Activated CD4-positive, alpha-beta T cell treated with anti-CD3 and anti-CD28 coated beads, Interleukin-2, Interleukin-6, amounts not matched to agents 100 ng/mL and 50 ng/mL, durations not matched to agents 16 hours and 8 hours (primary cell): Measurements from ENCODE around the gene NLGN2.

Source experiments
- DNase-seq: peaks from one replicate; pipeline ENCODE4 v3.0.0-alpha.2; 2020

NLGN2 gene

DNA sequence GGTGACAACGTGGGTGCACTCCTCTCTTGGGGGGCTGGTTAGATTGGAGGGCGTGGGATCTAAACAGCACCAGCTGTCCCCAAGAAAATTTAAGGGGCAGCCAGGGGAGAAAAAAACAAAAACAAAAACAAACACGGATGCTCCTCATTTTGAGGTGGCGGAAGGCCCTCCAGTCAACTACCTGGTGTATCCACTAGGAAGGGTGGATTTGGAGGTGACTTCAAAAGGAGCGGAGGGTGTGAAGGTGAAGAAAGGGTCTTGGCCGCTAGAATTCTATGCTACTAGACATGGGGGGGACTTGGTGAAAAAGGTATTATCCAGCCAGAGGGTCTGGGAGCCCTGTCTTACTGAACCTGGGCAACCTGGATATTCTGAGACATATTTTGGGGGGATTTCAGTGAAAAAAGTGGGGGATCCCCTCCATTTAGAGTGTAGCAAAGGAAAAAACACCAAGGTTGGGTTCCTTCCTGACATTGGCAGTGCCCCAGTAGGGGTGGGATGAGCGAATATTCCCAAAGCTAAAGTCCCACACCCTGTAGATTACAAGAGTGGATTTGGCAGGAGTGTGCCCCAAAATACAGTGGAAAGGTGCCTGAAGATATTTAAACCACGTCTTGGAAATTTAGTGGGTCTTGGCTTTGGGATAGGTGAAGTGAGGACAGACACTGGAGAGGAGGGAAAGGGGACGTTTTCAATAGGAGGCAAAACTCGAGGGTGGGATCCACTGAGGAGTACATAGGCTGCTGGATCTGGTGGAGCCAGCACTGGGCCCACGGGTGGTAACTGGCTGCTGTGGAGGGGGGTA, 31.2 kb downstream of the NLGN2 start:
- DNase-seq, result no peak

- no peak for DNase-seq
Observed at GRCh38 chr17:7439462-7440112, 31.9 kb downstream of the NLGN2 start, which contains the start of gene FGF11. TSS of gene FGF11 (plus strand) at chr17:7439512. CDS start at chr17:7439621, 109 bp downstream.

DNA sequence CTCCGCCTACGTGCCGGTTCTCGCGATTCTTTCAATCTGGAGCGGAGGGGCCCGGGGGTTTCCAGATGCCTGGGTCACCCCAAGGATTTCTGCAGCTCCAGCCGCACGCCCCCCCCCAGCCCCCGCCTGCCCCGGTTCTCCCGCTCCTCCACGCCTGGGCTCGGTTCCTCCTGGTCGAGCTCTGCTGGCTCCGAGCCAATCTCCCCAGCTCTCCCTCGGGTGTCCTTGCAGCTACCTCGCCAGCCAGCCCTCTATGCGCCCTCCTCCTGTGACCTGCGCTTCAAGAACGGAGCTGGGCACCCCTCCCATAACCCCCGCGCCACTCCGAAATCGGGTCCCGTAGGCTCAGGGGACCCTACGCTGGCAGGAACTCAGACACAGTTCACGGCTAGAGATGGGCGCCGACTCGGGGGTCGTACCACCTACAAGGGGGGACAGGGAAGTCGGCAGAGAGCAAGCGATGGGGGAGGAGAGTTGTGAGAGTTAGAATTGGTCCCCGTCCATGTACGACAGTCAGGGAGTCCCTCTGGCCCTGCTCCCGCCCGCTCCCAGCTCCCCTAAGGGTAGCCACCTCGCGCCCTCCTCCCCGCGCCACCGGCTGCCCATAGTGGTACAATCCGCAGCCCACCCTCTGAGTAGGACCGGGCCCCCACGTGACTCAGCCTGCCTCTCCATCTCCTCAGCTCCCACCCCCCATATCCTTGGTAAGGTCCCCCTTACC, 32.6 kb downstream of the NLGN2 start:
- peak; percentile 27 for DNase-seq

GRCh38 chr17:7440834-7441195, 33.2 kb downstream of the NLGN2 start:
- DNase-seq, result no peak

DNA sequence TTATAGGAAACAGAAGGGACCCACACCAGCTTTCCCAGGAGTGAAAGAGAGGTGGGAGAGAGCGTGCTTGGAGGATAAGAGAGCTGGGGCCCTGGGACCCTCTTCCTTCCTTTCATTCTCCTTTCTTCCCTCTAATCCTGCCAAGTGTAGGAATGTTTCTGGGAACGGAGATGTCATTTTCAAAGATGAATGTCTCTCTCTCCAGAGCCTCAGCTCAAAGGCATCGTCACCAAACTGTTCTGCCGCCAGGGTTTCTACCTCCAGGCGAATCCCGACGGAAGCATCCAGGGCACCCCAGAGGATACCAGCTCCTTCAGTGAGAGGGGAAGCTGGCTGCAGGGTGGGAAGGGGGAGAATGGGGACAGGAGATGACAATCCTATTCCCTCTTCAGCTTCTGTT, 33.6 kb downstream of the NLGN2 start:
- no peak for DNase-seq

GRCh38 chr17:7442142-7442541, 34.5 kb downstream of the NLGN2 start:
- no peak for DNase-seq

GRCh38 chr17:7443499-7444485, 36.1 kb downstream of the NLGN2 start:
- DNase-seq, result no peak

- no peak for DNase-seq
Observed at GRCh38 chr17:7444682-7445618, 37.3 kb downstream of the NLGN2 start, which contains the start of gene CHRNB1. TSS of gene CHRNB1 (plus strand) at chr17:7445061. CDS start at chr17:7445128, 67 bp downstream.

- no peak for DNase-seq
Observed at GRCh38 chr17:7445619-7445968, 37.9 kb downstream of the NLGN2 start.

- no peak for DNase-seq
Observed at GRCh38 chr17:7448461-7448860, 40.8 kb downstream of the NLGN2 start.

DNA sequence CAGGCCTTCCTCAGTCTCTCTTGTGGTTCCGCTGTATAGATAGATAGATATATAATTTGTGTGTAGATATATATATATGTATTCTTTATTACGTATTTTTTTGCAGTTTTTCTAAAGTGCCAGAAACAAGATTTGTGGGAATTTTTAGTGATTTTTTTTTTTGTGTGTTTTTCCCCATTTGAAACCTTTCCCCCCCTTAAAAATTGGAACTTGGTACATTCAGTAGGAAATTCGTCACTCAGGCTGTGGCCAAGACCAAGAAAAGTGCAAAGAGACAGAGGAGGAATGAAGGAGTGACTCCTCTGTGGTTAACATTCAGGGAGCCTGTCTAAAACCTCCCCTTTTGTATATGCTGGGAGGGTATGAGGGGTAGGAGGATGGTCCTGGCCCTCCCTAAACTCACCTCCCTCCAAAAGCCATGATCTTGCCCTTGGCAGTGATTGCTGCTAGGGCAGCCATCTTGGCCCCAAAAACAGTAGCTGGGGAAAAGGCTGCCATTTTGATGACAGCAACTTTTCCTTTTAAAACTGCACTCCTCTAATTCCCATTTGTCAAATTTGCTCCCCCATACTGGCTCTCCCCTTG, 52.4 kb downstream of the NLGN2 start:
- DNase-seq, result no peak

GRCh38 chr17:7460850-7461660, 53.4 kb downstream of the NLGN2 start:
- DNase-seq, result no peak

- no peak for DNase-seq
Observed at GRCh38 chr17:7462474-7463371, 55.1 kb downstream of the NLGN2 start.

DNA sequence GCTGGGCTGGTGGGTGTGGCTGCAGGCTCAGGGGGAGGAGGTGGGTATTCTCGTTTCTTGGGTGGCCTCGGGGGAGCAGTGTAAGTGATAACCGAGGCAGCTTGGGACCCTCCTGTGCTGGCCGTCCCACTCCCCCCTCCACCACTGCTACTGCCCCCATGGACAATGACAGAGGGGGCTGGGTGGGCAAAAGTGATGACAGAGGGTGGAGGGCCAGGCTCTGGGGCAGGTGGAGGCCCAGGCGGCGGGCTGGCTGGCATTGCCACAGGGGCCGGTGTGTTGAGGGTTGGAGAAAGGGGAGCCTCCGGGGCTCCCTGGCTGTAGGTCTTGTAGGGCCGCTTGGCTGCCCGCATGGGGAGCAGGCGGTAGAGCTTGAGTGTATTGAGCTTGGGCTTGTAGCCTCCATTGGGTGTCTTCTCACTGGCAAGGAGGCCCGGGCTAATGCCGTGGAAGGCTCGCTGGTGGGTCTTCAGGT, 55.8 kb downstream of the NLGN2 start:
- DNase-seq, result no peak

DNA sequence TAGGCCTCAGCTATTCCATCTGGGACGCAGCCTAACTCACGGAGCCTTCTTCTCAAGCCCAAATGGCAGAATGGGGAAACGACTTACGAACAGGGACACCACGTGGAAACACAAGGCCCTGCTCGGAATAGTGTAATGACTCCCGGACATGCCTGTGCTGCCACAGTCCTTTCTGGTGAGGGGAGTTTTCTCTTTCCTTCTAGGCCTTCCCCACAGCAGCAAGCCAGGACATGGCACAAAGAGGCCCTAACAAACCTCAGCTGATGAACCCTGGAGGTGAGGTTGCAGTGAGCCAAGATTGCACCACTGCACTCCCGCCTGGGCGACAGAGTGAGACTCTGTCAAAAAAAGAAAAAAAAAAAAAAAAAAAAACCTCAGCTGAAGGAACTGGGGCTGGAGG, 56.4 kb downstream of the NLGN2 start:
- no peak for DNase-seq

GRCh38 chr17:7465597-7466275, 58.1 kb downstream of the NLGN2 start:
- no peak for DNase-seq

DNA sequence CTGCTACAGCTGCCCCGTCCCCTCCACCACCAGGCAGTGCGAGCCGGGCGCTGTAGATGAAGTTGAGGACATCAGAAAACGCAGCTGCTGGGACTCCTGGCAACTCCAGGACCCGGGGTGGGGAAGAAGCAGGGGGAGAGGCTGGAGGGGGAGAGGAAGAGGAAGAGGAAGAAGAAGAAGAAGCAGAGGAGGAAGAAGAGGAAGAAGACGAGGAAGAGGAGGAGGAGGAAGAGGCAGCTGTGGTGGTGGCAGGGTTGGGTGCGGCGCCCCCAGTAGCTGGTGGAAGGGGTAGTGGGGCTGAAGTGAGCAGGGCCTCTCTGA, 58.6 kb downstream of the NLGN2 start:
- DNase-seq, result no peak

GRCh38 chr17:7466639-7467341, 59.1 kb downstream of the NLGN2 start:
- no peak for DNase-seq
